Kidney (tissue), 14 donors: ENCODE results near the gene CAMK2A. TPM values are rescaled to one million over a fixed set of nuclear protein-coding genes. Genes with fewer than 3 reads are reported as not detected.

Source experiments
- DNase-seq, 5 donors: peaks; one replicate each; pipeline ENCODE4 v3.0.0-alpha.2; 2013 to 2020
- FAIRE-seq: peaks from 2 replicates; lab custom pipeline; 2012; peaks lifted over from hg19 to GRCh38; lab: Jason Lieb, UNC
- H3K27ac ChIP-seq, 2 donors: one replicate each; pipeline ENCODE4 v1.7.0; 2013; ENCODE audit warnings: low read depth in 2 of 2, low read length in 2 of 2, inconsistent platforms in 1 of 2
- H3K27me3 ChIP-seq: one replicate; pipeline ENCODE4 v1.7.1; 2013; ENCODE audit warnings: low read length, inconsistent platforms; ENCODE audit not compliant: control insufficient read depth, insufficient read depth
- H3K36me3 ChIP-seq, 3 donors: one replicate each; pipeline versions ENCODE4 v1.7.0 to v1.7.1; 2013; ENCODE audit warnings: low read length in 3 of 3, control low read depth in 1 of 3, inconsistent platforms in 1 of 3; ENCODE audit not compliant: insufficient read depth in 3 of 3, control insufficient read depth in 2 of 3
- H3K4me1 ChIP-seq, 3 donors: one replicate each; pipeline versions ENCODE4 v1.7.0 to v1.7.1; 2013; ENCODE audit warnings: low read length in 3 of 3, inconsistent platforms in 1 of 3, low read depth in 1 of 3; ENCODE audit not compliant: control insufficient read depth in 2 of 3, insufficient read depth in 2 of 3
- H3K4me3 ChIP-seq, 3 donors: one replicate each; pipeline versions ENCODE4 v1.7.0 to v1.8.1; 2013; ENCODE audit warnings: low read length in 3 of 3, control low read depth in 1 of 3, inconsistent platforms in 1 of 3
- H3K9ac ChIP-seq, 3 donors: one replicate each; pipeline versions ENCODE4 v1.7.0 to v1.7.1; 2013; ENCODE audit warnings: low read length in 3 of 3, control low read depth in 1 of 3, inconsistent platforms in 1 of 3
- H3K9me3 ChIP-seq, 3 donors: one replicate each; pipeline versions ENCODE4 v1.7.0 to v1.7.1; 2013; ENCODE audit warnings: low read length in 3 of 3, control low read depth in 1 of 3, inconsistent platforms in 1 of 3; ENCODE audit not compliant: control insufficient read depth in 2 of 3, insufficient read depth in 1 of 3
- CTCF ChIP-seq: IDR thresholded peaks from 3 replicates; pipeline ENCODE4 v1.5.1; 2012; ENCODE audit warnings: mild to moderate bottlenecking, moderate library complexity, borderline replicate concordance; ENCODE audit not compliant: insufficient read depth; ENCODE audit errors: extremely low read depth
- intact Hi-C: fragments of 100-400 bp; cut with DNase I; formaldehyde crosslinking; loops from one replicate; pipeline ENCODE4 v1.11.1; 2022
- polyA plus RNA-seq: library from polyadenylated mRNA; stranded (reverse); fragments of 350-450 nt; fragmentation: Illumina TruSeq; extraction: RNeasy Lipid Tissue Mini Kit (QIAGEN cat#74804); gene quantifications from one replicate; pipeline ENCODE4 v1.2.3, GENCODE V29; 2014; ENCODE audit warnings: low read depth, low replicate concordance; ENCODE audit not compliant: insufficient read depth
- total RNA-seq: library from RNA; stranded (reverse); fragmentation: NEBNext Ultra II Directional; extraction: Animal tissue kit (Norgen Biotek cat#: 25700); gene quantifications from one replicate; pipeline ENCODE4 v1.2.1, GENCODE V29; 2021
- donor health status: control.
- donor health status: control.
- donor health status: control.
- donor health status: control.
- donor health status: control.
- donor health status: DM: yes; HTN: yes; CAD: no.
- donor health status: Normal renal cell carcinoma (clear cell type).

The CAMK2A gene
- total and polyA plus RNA-seq, 2 donors from 2014 or later: 0.28 to 0.90 TPM

- DNase-seq (no peak), FAIRE-seq (no peak)
- no peak overlapping the region for H3K4me3 ChIP-seq
- H3K27me3 ChIP-seq: peaks cover 5% of the 10 kb centered on the region
- peaks cover 0 to 2% (median 1%) of the 10 kb centered on the region in 3 donors for H3K4me1 ChIP-seq
- H3K27ac ChIP-seq: no peak overlapping the region
- intact Hi-C loops: no loop called here
- no peaks in the 10 kb centered on the region for H3K36me3 ChIP-seq
- H3K9me3 ChIP-seq: no peaks in the 10 kb centered on the region
- H3K9ac ChIP-seq: no peak overlapping the region
- TF ChIP-seq CTCF: no peak
These were observed 117.4 kb downstream of the CAMK2A start for GRCh38 chr5:150172145-150172544.

Other genes with a start within 250 kb of the CAMK2A start
- gene CSF1R, start 203.2 kb downstream of the CAMK2A start, total RNA-seq: 55.8 TPM
- 7.5 TPM for gene CSF1R, start 203.2 kb downstream of the CAMK2A start, polyA plus RNA-seq
- 104 TPM for gene PDGFRB, start 133.9 kb downstream of the CAMK2A start, total RNA-seq
- gene PDGFRB, start 133.9 kb downstream of the CAMK2A start, polyA plus RNA-seq: 50.4 TPM
- gene CDX1, start 123.0 kb downstream of the CAMK2A start, total RNA-seq: not detected
- 0.39 TPM for gene CDX1, start 123.0 kb downstream of the CAMK2A start, polyA plus RNA-seq
- gene SLC6A7, start 99.7 kb downstream of the CAMK2A start, total RNA-seq: not detected
- not detected for gene SLC6A7, start 99.7 kb downstream of the CAMK2A start, polyA plus RNA-seq
- gene ARSI, start 13.1 kb upstream of the CAMK2A start, total RNA-seq: 0.57 TPM
- gene ARSI, start 13.1 kb upstream of the CAMK2A start, polyA plus RNA-seq: 1.1 TPM
- 23.5 TPM for gene TCOF1, start 67.9 kb upstream of the CAMK2A start, total RNA-seq
- 12.2 TPM for gene TCOF1, start 67.9 kb upstream of the CAMK2A start, polyA plus RNA-seq
- 2,003 TPM for gene CD74, start 123.1 kb upstream of the CAMK2A start, total RNA-seq
- 1,887 TPM for gene CD74, start 123.1 kb upstream of the CAMK2A start, polyA plus RNA-seq
- 1,504 TPM for gene RPS14, start 160.0 kb upstream of the CAMK2A start, total RNA-seq
- gene RPS14, start 160.0 kb upstream of the CAMK2A start, polyA plus RNA-seq: 1,994 TPM
- 60.7 TPM for gene NDST1, start 218.4 kb upstream of the CAMK2A start, total RNA-seq
- gene NDST1, start 218.4 kb upstream of the CAMK2A start, polyA plus RNA-seq: 11.7 TPM